Breast epithelium (tissue), 3 donors: ENCODE data around the gene FHIP1B.

Experiments
- CTCF ChIP-seq, 3 donors: fragments of 450-650 bp; IDR thresholded peaks; one replicate each; pipeline ENCODE4 v1.5.1; 2016 to 2017; ENCODE audit warnings: antibody characterized with exemption in 3 of 3, mild to moderate bottlenecking in 3 of 3, moderate library complexity in 3 of 3
- POLR2A ChIP-seq: fragments of 450-650 bp; IDR thresholded peaks from one replicate; pipeline ENCODE4 v1.6.1; 2016; ENCODE audit warnings: antibody characterized with exemption, mild to moderate bottlenecking, moderate library complexity

GRCh38 chr11:6283453-6284023 lies 49.1 kb upstream of the FHIP1B start:
- TF ChIP-seq CTCF (IDR thresholded peaks at IDR 0.05) (no peak), POLR2A (no peak)
